GM08714 (cell line): ENCODE data around the gene ZNF804B.

Experiments
- H3K4me3 ChIP-seq: fragments of 200-500 bp; sonication (Bioruptor generic); 2 replicates; pipeline ENCODE4 v1.5.1; 2014; ENCODE audit warnings: mild to moderate bottlenecking, low read length, inconsistent platforms
- ZNF274 ChIP-seq: IDR thresholded peaks from 2 replicates; pipeline ENCODE4 v1.6.1; 2012; ENCODE audit warnings: mild to moderate bottlenecking, low read depth, low read length

ZNF804B gene

GRCh38 chr7:88791891-88792290 lies 32.4 kb downstream of the ZNF804B start:
- no peak overlapping the region for H3K4me3 ChIP-seq
- no peak for TF ChIP-seq ZNF274

- no peak overlapping the region for H3K4me3 ChIP-seq
- no peak for TF ChIP-seq ZNF274
These were observed 32.9 kb downstream of the ZNF804B start for GRCh38 chr7:88792361-88792760.

- TF ChIP-seq ZNF274, result no peak
- no peak within 1 kb of the TSS for H3K4me3 ChIP-seq
These were observed 36.1 kb downstream of the ZNF804B start, which contains the start of gene TEX47 for GRCh38 chr7:88795553-88795952. TEX47 (minus strand) TSS chr7:88795737; CDS start chr7:88794942, 795 bp downstream.

GRCh38 chr7:88801046-88801445 lies 41.5 kb downstream of the ZNF804B start:
- no peak overlapping the region for H3K4me3 ChIP-seq
- TF ChIP-seq ZNF274, result no peak

GRCh38 chr7:88806280-88807037 lies 47.0 kb downstream of the ZNF804B start:
- no peak overlapping the region for H3K4me3 ChIP-seq
- no peak for TF ChIP-seq ZNF274

- TF ChIP-seq ZNF274, result no peak
- no peak overlapping the region for H3K4me3 ChIP-seq
These were observed 59.1 kb downstream of the ZNF804B start for GRCh38 chr7:88818552-88818951.

GRCh38 chr7:88826222-88826621 lies 66.7 kb downstream of the ZNF804B start:
- H3K4me3 ChIP-seq, result no peak overlapping the region
- no peak for TF ChIP-seq ZNF274

GRCh38 chr7:88835147-88835728 lies 75.7 kb downstream of the ZNF804B start:
- no peak for TF ChIP-seq ZNF274
- H3K4me3 ChIP-seq, result no peak overlapping the region

- no peak overlapping the region for H3K4me3 ChIP-seq
- no peak for TF ChIP-seq ZNF274
These were observed 82.7 kb downstream of the ZNF804B start for GRCh38 chr7:88842201-88842600.

- no peak overlapping the region for H3K4me3 ChIP-seq
- no peak for TF ChIP-seq ZNF274
These were observed 85.6 kb downstream of the ZNF804B start for GRCh38 chr7:88845091-88845490.

- TF ChIP-seq ZNF274, result no peak
- H3K4me3 ChIP-seq, result no peak overlapping the region
These were observed 91.7 kb downstream of the ZNF804B start for GRCh38 chr7:88851220-88851619.

- no peak for TF ChIP-seq ZNF274
- no peak overlapping the region for H3K4me3 ChIP-seq
These were observed 99.8 kb downstream of the ZNF804B start for GRCh38 chr7:88859288-88859687.

GRCh38 chr7:88866265-88866863 lies 106.9 kb downstream of the ZNF804B start:
- no peak for TF ChIP-seq ZNF274
- H3K4me3 ChIP-seq, result no peak overlapping the region

- TF ChIP-seq ZNF274, result no peak
- H3K4me3 ChIP-seq, result no peak overlapping the region
These were observed 107.7 kb downstream of the ZNF804B start for GRCh38 chr7:88867158-88867557.

GRCh38 chr7:88868456-88868855 lies 109.0 kb downstream of the ZNF804B start:
- H3K4me3 ChIP-seq, result no peak overlapping the region
- TF ChIP-seq ZNF274, result no peak

GRCh38 chr7:88881136-88881535 lies 121.6 kb downstream of the ZNF804B start:
- H3K4me3 ChIP-seq, result no peak overlapping the region
- no peak for TF ChIP-seq ZNF274
